ENCODE measurements around the gene LRCH1. TPM values are rescaled to one million over a fixed set of nuclear protein-coding genes. Genes with fewer than 3 reads are reported as not detected.

The LRCH1 gene
- total RNA-seq, 1 donor from 2014 or later, result 13.1 TPM

GRCh38 chr13:46778095-46778494, 225.1 kb downstream of the LRCH1 start:
- intact Hi-C loops (cut with micrococcal nuclease), result no loop called here
- Histone ChIP-seq H3K9me3 (replicated peaks) (no peaks in the 10 kb centered on the region), H3K4me3 (no peak overlapping the region), H3K4me1 (peaks cover 13% of the 10 kb centered on the region), H3K27me3 (ENCODE audit: low read depth) (no peaks in the 10 kb centered on the region), H3K27ac (replicated peaks) (no peak overlapping the region), H3K36me3 (peaks cover 97% of the 10 kb centered on the region)
- no peak for DNase-seq
- TF ChIP-seq, protein P1, sequence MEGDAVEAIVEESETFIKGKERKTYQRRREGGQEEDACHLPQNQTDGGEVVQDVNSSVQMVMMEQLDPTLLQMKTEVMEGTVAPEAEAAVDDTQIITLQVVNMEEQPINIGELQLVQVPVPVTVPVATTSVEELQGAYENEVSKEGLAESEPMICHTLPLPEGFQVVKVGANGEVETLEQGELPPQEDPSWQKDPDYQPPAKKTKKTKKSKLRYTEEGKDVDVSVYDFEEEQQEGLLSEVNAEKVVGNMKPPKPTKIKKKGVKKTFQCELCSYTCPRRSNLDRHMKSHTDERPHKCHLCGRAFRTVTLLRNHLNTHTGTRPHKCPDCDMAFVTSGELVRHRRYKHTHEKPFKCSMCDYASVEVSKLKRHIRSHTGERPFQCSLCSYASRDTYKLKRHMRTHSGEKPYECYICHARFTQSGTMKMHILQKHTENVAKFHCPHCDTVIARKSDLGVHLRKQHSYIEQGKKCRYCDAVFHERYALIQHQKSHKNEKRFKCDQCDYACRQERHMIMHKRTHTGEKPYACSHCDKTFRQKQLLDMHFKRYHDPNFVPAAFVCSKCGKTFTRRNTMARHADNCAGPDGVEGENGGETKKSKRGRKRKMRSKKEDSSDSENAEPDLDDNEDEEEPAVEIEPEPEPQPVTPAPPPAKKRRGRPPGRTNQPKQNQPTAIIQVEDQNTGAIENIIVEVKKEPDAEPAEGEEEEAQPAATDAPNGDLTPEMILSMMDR (IDR thresholded peaks at IDR 0.05; ENCODE audit: borderline replicate concordance), result no peak

DNA sequence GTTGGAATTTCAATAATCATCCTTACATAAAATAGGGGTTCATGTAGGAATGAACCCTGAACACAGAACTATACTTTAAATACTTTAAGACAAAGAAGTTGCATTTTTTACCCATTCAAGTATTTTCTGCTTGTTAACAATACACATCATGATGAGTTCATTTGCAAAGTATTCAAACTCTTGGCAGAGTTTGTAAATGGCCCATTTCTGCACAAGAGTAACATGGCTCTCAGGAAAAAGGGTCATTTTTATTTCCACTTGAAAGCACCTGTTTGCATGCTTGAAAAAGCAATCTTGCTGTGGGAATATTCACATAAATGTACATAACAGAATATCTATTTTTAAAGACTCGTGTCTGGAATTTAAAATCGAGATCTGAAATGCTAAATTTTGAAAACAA, 225.9 kb downstream of the LRCH1 start:
- Histone ChIP-seq H3K27me3 (ENCODE audit: low read depth) (no peaks in the 10 kb centered on the region), H3K27ac (replicated peaks) (no peak overlapping the region)

GRCh38 chr13:46782066-46782465, 229.1 kb downstream of the LRCH1 start:
- Histone ChIP-seq H3K9me3 (replicated peaks) (no peaks in the 10 kb centered on the region), H3K36me3 (peaks cover 100% of the 10 kb centered on the region), H3K27me3 (ENCODE audit: low read depth) (no peaks in the 10 kb centered on the region), H3K4me1 (no peaks in the 10 kb centered on the region), H3K4me3 (no peak overlapping the region), H3K27ac (replicated peaks) (no peak overlapping the region)
- intact Hi-C loops (cut with micrococcal nuclease), result no loop called here
- TF ChIP-seq, protein P1 (IDR thresholded peaks at IDR 0.05; ENCODE audit: borderline replicate concordance), result no peak
- no peak for DNase-seq

More for the DNA sequence above, 225.9 kb downstream of the LRCH1 start:
- DNase-seq, result no peak
- TF ChIP-seq, protein P1 (IDR thresholded peaks at IDR 0.05; ENCODE audit: borderline replicate concordance), result no peak
- intact Hi-C loops (cut with micrococcal nuclease), result no loop called here
- peaks cover 97% of the 10 kb centered on the region for H3K36me3 ChIP-seq
- H3K4me3 ChIP-seq, result no peak overlapping the region
- peaks cover 13% of the 10 kb centered on the region for H3K4me1 ChIP-seq
- no peaks in the 10 kb centered on the region for H3K9me3 ChIP-seq (replicated peaks)

DNA sequence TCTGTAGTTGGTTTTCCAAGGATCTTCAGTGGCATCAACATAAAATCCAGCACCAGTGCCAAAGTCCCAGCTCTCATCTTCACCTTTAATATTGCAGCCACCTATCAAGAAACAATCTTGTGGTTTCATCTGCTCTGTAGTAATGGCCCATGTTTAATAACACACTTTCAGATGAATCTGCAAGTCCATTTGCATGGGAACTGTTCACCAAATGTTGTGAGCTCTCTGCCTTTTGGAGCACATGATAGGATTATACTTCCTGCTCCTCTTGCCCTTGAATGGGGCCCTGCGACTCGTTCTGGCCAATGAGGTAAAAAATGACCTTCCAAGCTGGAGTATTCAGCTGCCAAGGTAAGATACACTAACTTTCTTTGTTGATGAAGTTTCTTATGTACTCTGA, 229.7 kb downstream of the LRCH1 start:
- H3K4me3 ChIP-seq, result no peak overlapping the region
- DNase-seq, result no peak
- intact Hi-C loops (cut with micrococcal nuclease), result no loop called here
- H3K36me3 ChIP-seq, result peaks cover 96% of the 10 kb centered on the region
- no peaks in the 10 kb centered on the region for H3K9me3 ChIP-seq (replicated peaks)
- TF ChIP-seq, protein P1 (IDR thresholded peaks at IDR 0.05; ENCODE audit: borderline replicate concordance), result no peak
- no peaks in the 10 kb centered on the region for H3K4me1 ChIP-seq
- no peak overlapping the region for H3K27ac ChIP-seq (replicated peaks)
- H3K27me3 ChIP-seq (ENCODE audit: low read depth), result no peaks in the 10 kb centered on the region

GRCh38 chr13:46783504-46783903, 230.5 kb downstream of the LRCH1 start:
- Histone ChIP-seq H3K4me3 (no peak overlapping the region), H3K36me3 (peaks cover 95% of the 10 kb centered on the region), H3K27me3 (ENCODE audit: low read depth) (no peaks in the 10 kb centered on the region), H3K27ac (replicated peaks) (no peak overlapping the region), H3K4me1 (no peaks in the 10 kb centered on the region), H3K9me3 (replicated peaks) (no peaks in the 10 kb centered on the region)
- DNase-seq, result no peak
- intact Hi-C loops (cut with micrococcal nuclease), result no loop called here
- TF ChIP-seq, protein P1 (IDR thresholded peaks at IDR 0.05; ENCODE audit: borderline replicate concordance), result no peak

- H3K27me3 ChIP-seq (ENCODE audit: low read depth), result no peaks in the 10 kb centered on the region
- H3K4me3 ChIP-seq, result peak overlapping the region; percentile 90
- H3K9me3 ChIP-seq (replicated peaks), result no peaks in the 10 kb centered on the region
- DNase-seq, result no peak
- TF ChIP-seq, protein P1 (IDR thresholded peaks at IDR 0.05; ENCODE audit: borderline replicate concordance), result no peak
- H3K36me3 ChIP-seq, result peaks cover 14% of the 10 kb centered on the region
- H3K27ac ChIP-seq (replicated peaks), result no peak overlapping the region
- intact Hi-C loops (cut with micrococcal nuclease), result no loop called here
- peaks cover 56% of the 10 kb centered on the region for H3K4me1 ChIP-seq
These were observed 242.4 kb downstream of the LRCH1 start for GRCh38 chr13:46795321-46795720.

Measured in left ventricle myocardium inferior (tissue), 1 donor.